GM12878 (cell line): ENCODE results near the gene MLLT3. TPM values are rescaled to one million over a fixed set of nuclear protein-coding genes. Genes with fewer than 3 reads are reported as not detected.

Experiments used
- ATAC-seq: fragments of 200-7000 bp; cut with Tn5 transposase; 3 replicates; pipeline ENCODE4 v1.9.1; 2020; ENCODE audit warnings: mild to moderate bottlenecking, moderate library complexity
- BruUV-seq: library from RNA; stranded (reverse); fragments of 400-500 nt; replicated peaks from 2 replicates; lab custom pipeline; 2021; lab: Mats Ljungman, UMichigan
- CTCF ChIA-PET: fragments of 300-600 bp; sonication (Branson Sonifier 250); formaldehyde crosslinking; extraction: SDS; loops from one replicate; lab custom pipeline; 2021; ENCODE audit warnings: inconsistent platforms; lab: Yijun Ruan, JAX
- POLR2A ChIA-PET: fragments of 350-600 bp; formaldehyde crosslinking; extraction: SDS; loops from one replicate; lab custom pipeline; 2021; ENCODE audit warnings: inconsistent platforms; lab: Charles Lee
- RAD21 ChIA-PET: fragments of 300-600 bp; sonication (Branson Sonifier 250); formaldehyde crosslinking; loops from one replicate; lab custom pipeline; 2023; ENCODE audit warnings: antibody characterized with exemption; ENCODE audit not compliant: unreplicated experiment; lab: Charles Lee
- SMC1A ChIA-PET: fragments of 300-600 bp; sonication (Branson Sonifier 250); formaldehyde crosslinking; loops from one replicate; lab custom pipeline; 2023; ENCODE audit not compliant: unreplicated experiment, uncharacterized antibody; lab: Charles Lee
- DNase-seq: peaks from one replicate; pipeline ENCODE4 v3.0.0-alpha.2; 2011; ENCODE audit warnings: low read depth, low spot score
- FAIRE-seq: peaks from 3 replicates; lab custom pipeline; 2011; peaks lifted over from hg19 to GRCh38; lab: Jason Lieb, UNC
- H2AFZ ChIP-seq: 2 replicates; pipeline ENCODE4 v1.6.0; 2011; ENCODE audit warnings: low read depth, low read length, control low read depth; ENCODE audit not compliant: control insufficient read depth
- H3K27ac ChIP-seq: 2 replicates; pipeline ENCODE4 v1.5.1; 2011; ENCODE audit warnings: control low read depth; ENCODE audit not compliant: control insufficient read depth, insufficient read depth
- H3K27me3 ChIP-seq, 2 experiments: replicated peaks in 1 of 2; 2 replicates each; pipeline versions ENCODE4 v1.6.0 to v1.6.1; 2011; ENCODE audit warnings: low read length in 1 of 2; ENCODE audit not compliant: control insufficient read depth in 2 of 2, insufficient read depth in 2 of 2
- H3K36me3 ChIP-seq, 2 experiments: 2 replicates each; pipeline ENCODE4 v1.5.1; 2011; ENCODE audit warnings: low read length in 1 of 2; ENCODE audit not compliant: control insufficient read depth in 2 of 2, insufficient read depth in 2 of 2
- H3K4me1 ChIP-seq: 2 replicates; pipeline ENCODE4 v1.6.1; 2011; ENCODE audit warnings: mild to moderate bottlenecking, low read length, moderate library complexity, mixed read lengths; ENCODE audit not compliant: control insufficient read depth, insufficient read depth
- H3K4me2 ChIP-seq: 2 replicates; pipeline ENCODE4 v1.6.0; 2011; ENCODE audit warnings: control low read depth; ENCODE audit not compliant: control insufficient read depth, insufficient read depth
- H3K4me3 ChIP-seq: fragments of 200-600 bp; sonication (generic); 2 replicates; pipeline ENCODE4 v1.5.1; 2016
- H3K79me2 ChIP-seq: 2 replicates; pipeline ENCODE4 v1.6.0; 2011; ENCODE audit warnings: low read length; ENCODE audit not compliant: control insufficient read depth, insufficient read depth
- H3K9ac ChIP-seq: 2 replicates; pipeline ENCODE4 v1.8.0; 2011; ENCODE audit warnings: low read length, control low read depth, mixed read lengths; ENCODE audit not compliant: control insufficient read depth, insufficient read depth
- H3K9me3 ChIP-seq: replicated peaks from 3 replicates; pipeline ENCODE4 v1.5.1; 2011; ENCODE audit warnings: mild to moderate bottlenecking, low read length; ENCODE audit not compliant: control insufficient read depth, insufficient read depth
- H4K20me1 ChIP-seq: 2 replicates; pipeline ENCODE4 v1.6.0; 2011; ENCODE audit not compliant: control insufficient read depth, insufficient read depth
- CBFB ChIP-seq: IDR thresholded peaks from 2 replicates; pipeline ENCODE4 v1.6.1; 2016; ENCODE audit warnings: antibody characterized with exemption, low read depth
- CUX1 ChIP-seq: IDR thresholded peaks from 2 replicates; pipeline ENCODE4 v1.6.1; 2012; ENCODE audit warnings: improper control_type of control experiment, low read depth, low read length; ENCODE audit not compliant: insufficient replicate concordance
- DPF2 ChIP-seq: fragments of 450-650 bp; IDR thresholded peaks from 2 replicates; pipeline ENCODE4 v1.6.1; 2017; ENCODE audit warnings: mild to moderate bottlenecking
- KDM1A ChIP-seq: fragments of 200-600 bp; sonication (generic); IDR thresholded peaks from 2 replicates; pipeline ENCODE4 v1.6.1; 2016; ENCODE audit warnings: borderline replicate concordance
- MXI1 ChIP-seq: fragments of 150-350 bp; IDR thresholded peaks from 2 replicates; pipeline ENCODE4 v1.6.1; 2011; ENCODE audit warnings: low read depth, mild to moderate bottlenecking, inconsistent platforms, low read length, improper control_type of control experiment
- NFIC ChIP-seq: IDR thresholded peaks from 2 replicates; pipeline ENCODE4 v1.6.1; 2012; ENCODE audit warnings: low read depth, mild to moderate bottlenecking, inconsistent platforms, low read length, moderate library complexity
- NFXL1 ChIP-seq: fragments of 450-650 bp; IDR thresholded peaks from 2 replicates; pipeline ENCODE4 v1.6.1; 2017; ENCODE audit warnings: antibody characterized with exemption, mild to moderate bottlenecking, borderline replicate concordance
- NFYA ChIP-seq: IDR thresholded peaks from 2 replicates; pipeline ENCODE4 v1.6.1; 2011; ENCODE audit warnings: low read depth, mild to moderate bottlenecking, low read length, improper control_type of control experiment, borderline replicate concordance
- POLR2A ChIP-seq: IDR thresholded peaks from 2 replicates; pipeline ENCODE4 v1.6.1; 2011; ENCODE audit warnings: low read depth, mild to moderate bottlenecking, low read length
- POLR2AphosphoS2 ChIP-seq: IDR thresholded peaks from 2 replicates; pipeline ENCODE4 v1.6.1; 2011; ENCODE audit warnings: low read depth, mild to moderate bottlenecking, low read length, improper control_type of control experiment, moderate library complexity
- RB1 ChIP-seq: fragments of 450-650 bp; formaldehyde crosslinking; IDR thresholded peaks from 2 replicates; pipeline ENCODE4 v1.6.1; 2017; ENCODE audit warnings: mild to moderate bottlenecking, borderline replicate concordance
- ZBED1 ChIP-seq: IDR thresholded peaks from 2 replicates; pipeline ENCODE4 v1.6.1; 2016; ENCODE audit warnings: borderline replicate concordance
- WGBS: methylation state at CpG from one replicate; pipeline ENCODE4 v1.1.6; 2016; ENCODE audit warnings: low lambda C conversion rate; ENCODE audit not compliant: insufficient replicate concordance, insufficient coverage; ENCODE audit errors: missing lambda C conversion rate; 5-methylcytosine and 5-hydroxymethylcytosine counted together
- in situ Hi-C: fragments of 300-500 bp; cut with MboI; formaldehyde crosslinking; loops from 9 replicates; pipeline ENCODE4 v1.14.3; 2018; ENCODE audit warnings: mixed read lengths
- intact Hi-C: fragments of 100-400 bp; cut with micrococcal nuclease; formaldehyde crosslinking; loops from one replicate; pipeline ENCODE4 v1.14.2; 2022; ENCODE audit not compliant: unreplicated experiment
- polyA plus RNA-seq, 11 experiments: library from polyadenylated mRNA; depleted of rRNA in 4 of 11; unstranded in 6 of 11; stranded (reverse) in 5 of 11; fragments of >200 nt; fragmentation: Nextera tagmentation in 4 of 11; fragmentation: Illumina TruSeq in 1 of 11; extraction: Ambion mirVana in 4 of 11; extraction: Trizol in 1 of 11; gene quantifications; 1 replicate in 1 of 11; 2 replicates in 10 of 11; pipeline versions ENCODE4 v1.2.1 to v1.2.3, GENCODE V29; 2011 to 2016; ENCODE audit warnings: inconsistent platforms in 2 of 11, missing spikeins in 2 of 11, low read depth in 1 of 11
- total RNA-seq, 4 experiments: library from RNA; depleted of rRNA in 3 of 4; stranded (reverse); fragments of >200 nt in 3 of 4; fragmentation: Illumina TruSeq in 1 of 4; extraction: Trizol in 1 of 4; gene quantifications; 2 replicates each; pipeline versions ENCODE4 v1.2.1 to v1.2.3, GENCODE V29; 2013 to 2021
- TF ChIP-seq, protein P1 (sequence below): fragments of 450-650 bp; IDR thresholded peaks from 2 replicates; pipeline ENCODE4 v1.6.1; 2017; ENCODE audit warnings: mild to moderate bottlenecking
- TF ChIP-seq, protein P2 (sequence below): IDR thresholded peaks from 2 replicates; pipeline ENCODE4 v1.6.1; 2011; ENCODE audit warnings: borderline replicate concordance, low read depth, mild to moderate bottlenecking, moderate library complexity, mixed read lengths, low read length; ENCODE audit not compliant: insufficient read depth; ENCODE audit errors: extremely low read length

The MLLT3 gene
- total and polyA plus RNA-seq, 10 of the 15 experiments (the other 5 are each of a cell fraction or from before 2014, with no cell fraction given): 17.7 to 72.3 (median 35.6) TPM

DNA sequence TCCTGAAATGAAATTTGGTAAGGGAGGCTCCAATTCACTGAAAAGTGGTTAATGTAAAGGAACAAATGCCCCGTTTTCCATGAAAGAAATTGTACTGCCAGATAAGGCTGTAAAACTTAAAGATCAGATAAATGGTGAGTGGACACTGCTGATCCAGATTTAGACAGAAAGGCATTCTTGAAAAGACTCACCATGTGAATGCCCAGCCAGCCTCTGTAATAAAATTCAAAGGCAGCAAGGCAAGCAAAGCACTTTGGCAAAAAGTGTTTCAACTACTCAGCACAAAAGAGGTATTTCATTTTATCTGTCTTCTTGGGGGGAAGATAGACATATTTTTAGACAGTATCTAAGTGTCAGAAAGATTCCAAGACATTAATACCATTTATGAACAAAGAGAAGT is 133.6 kb downstream of the MLLT3 start:
- TF ChIP-seq, protein P1, sequence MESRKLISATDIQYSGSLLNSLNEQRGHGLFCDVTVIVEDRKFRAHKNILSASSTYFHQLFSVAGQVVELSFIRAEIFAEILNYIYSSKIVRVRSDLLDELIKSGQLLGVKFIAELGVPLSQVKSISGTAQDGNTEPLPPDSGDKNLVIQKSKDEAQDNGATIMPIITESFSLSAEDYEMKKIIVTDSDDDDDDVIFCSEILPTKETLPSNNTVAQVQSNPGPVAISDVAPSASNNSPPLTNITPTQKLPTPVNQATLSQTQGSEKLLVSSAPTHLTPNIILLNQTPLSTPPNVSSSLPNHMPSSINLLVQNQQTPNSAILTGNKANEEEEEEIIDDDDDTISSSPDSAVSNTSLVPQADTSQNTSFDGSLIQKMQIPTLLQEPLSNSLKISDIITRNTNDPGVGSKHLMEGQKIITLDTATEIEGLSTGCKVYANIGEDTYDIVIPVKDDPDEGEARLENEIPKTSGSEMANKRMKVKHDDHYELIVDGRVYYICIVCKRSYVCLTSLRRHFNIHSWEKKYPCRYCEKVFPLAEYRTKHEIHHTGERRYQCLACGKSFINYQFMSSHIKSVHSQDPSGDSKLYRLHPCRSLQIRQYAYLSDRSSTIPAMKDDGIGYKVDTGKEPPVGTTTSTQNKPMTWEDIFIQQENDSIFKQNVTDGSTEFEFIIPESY: no peak
- TF ChIP-seq, protein P2, sequence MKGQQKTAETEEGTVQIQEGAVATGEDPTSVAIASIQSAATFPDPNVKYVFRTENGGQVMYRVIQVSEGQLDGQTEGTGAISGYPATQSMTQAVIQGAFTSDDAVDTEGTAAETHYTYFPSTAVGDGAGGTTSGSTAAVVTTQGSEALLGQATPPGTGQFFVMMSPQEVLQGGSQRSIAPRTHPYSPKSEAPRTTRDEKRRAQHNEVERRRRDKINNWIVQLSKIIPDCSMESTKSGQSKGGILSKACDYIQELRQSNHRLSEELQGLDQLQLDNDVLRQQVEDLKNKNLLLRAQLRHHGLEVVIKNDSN: no peak
- TF ChIP-seq POLR2A (no peak), CBFB (no peak), NFIC (no peak), POLR2AphosphoS2 (no peak), ZBED1 (no peak), CUX1 (no peak), NFYA (no peak), MXI1 (no peak), DPF2 (no peak), NFXL1 (no peak), KDM1A (no peak), RB1 (no peak)
- no peak overlapping the region for H3K4me3 ChIP-seq
- no peaks in the 10 kb centered on the region for H3K27me3 ChIP-seq
- ChIA-PET CTCF (interaction anchor here (2.3 kb wide), 1 partner anchor 18 kb away, joined by 5 read pairs; no protein-coding TSS in a partner anchor), POLR2A (no interaction called here), RAD21 (no interaction called here), SMC1A (interaction anchor here (1.3 to 2.3 kb wide), 2 partner anchors 10 to 14 kb away, joined by 5 to 9 read pairs; no protein-coding TSS in a partner anchor)
- H3K4me2 ChIP-seq: no peak overlapping the region
- peaks cover 8% of the 10 kb centered on the region for H3K4me1 ChIP-seq
- H3K27ac ChIP-seq: no peak overlapping the region
- DNase-seq (no peak), ATAC-seq (no peak), FAIRE-seq (no peak)
- H4K20me1 ChIP-seq: no peaks in the 10 kb centered on the region
- no TSS peak for BruUV-seq
- H3K9me3 ChIP-seq: peaks cover 3% of the 10 kb centered on the region; the same call in 2 of the 3 replicates
- peaks cover 13% of the 10 kb centered on the region for H3K79me2 ChIP-seq
- H3K9ac ChIP-seq: no peak overlapping the region
- H2AFZ ChIP-seq: no peak overlapping the region
- no peaks in the 10 kb centered on the region for H3K36me3 ChIP-seq
- 50% methylated on average over 1 of the region's 1 CpG for WGBS
- intact Hi-C loops: no loop called here
- in situ Hi-C loops: no loop called here
